Nephron (organoid): ENCODE measurements around the gene CFAP68.

Experiments
- H3K27ac Mint-ChIP-seq, 3 experiments: 2 replicates each; pipeline ENCODE4 v1.8.0; 2020; ENCODE audit warnings: mixed read lengths in 3 of 3, mild to moderate bottlenecking in 2 of 3, moderate library complexity in 1 of 3
- H3K27me3 Mint-ChIP-seq: 2 replicates; pipeline ENCODE4 v1.8.0; 2021; ENCODE audit warnings: low read depth, mild to moderate bottlenecking, moderate library complexity, mixed read lengths
- H3K36me3 Mint-ChIP-seq: 2 replicates; pipeline ENCODE4 v1.8.0; 2020; ENCODE audit warnings: low read depth, mixed read lengths
- H3K4me1 Mint-ChIP-seq: 2 replicates; pipeline ENCODE4 v1.8.0; 2020; ENCODE audit warnings: mixed read lengths
- H3K4me3 Mint-ChIP-seq, 3 experiments: 2 replicates each; pipeline ENCODE4 v1.8.0; 2020; ENCODE audit warnings: mild to moderate bottlenecking in 3 of 3, mixed read lengths in 3 of 3, moderate library complexity in 2 of 3
- H3K9me3 Mint-ChIP-seq: 2 replicates; pipeline ENCODE4 v1.8.0; 2020; ENCODE audit warnings: mixed read lengths
- TF ChIP-seq, protein P1 (sequence below), 3 experiments: fragments of 200-600 bp; sonication (generic); IDR thresholded peaks; one replicate each; pipeline ENCODE4 v1.5.0; 2021; ENCODE audit warnings: antibody characterized with exemption in 3 of 3; ENCODE audit not compliant: unreplicated experiment in 3 of 3

The CFAP68 gene

DNA sequence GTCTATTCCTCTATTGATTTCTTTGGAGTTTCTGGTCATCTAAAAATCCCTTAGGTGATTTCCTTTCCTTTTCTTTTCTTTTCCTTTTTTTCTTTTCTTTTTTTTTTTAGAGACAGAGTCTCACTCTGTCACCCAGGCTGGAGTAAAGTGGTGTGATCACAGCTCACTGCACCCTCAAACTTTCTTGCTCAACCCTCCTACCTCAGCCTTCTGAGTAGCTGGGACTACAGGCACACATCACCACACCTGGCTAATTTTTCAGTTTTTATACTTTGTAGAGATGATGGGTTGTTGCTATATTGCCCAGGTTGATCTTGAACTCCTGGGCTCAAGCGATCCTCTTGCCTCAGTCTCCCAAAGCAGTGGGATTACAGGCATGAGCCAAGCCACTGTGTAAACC is 37.4 kb downstream of the CFAP68 start:
- H3K9me3 Mint-ChIP-seq, result no peaks in the 10 kb centered on the region
- no peak overlapping the region for H3K4me3 Mint-ChIP-seq
- no peaks in the 10 kb centered on the region for H3K36me3 Mint-ChIP-seq
- TF ChIP-seq, protein P1, sequence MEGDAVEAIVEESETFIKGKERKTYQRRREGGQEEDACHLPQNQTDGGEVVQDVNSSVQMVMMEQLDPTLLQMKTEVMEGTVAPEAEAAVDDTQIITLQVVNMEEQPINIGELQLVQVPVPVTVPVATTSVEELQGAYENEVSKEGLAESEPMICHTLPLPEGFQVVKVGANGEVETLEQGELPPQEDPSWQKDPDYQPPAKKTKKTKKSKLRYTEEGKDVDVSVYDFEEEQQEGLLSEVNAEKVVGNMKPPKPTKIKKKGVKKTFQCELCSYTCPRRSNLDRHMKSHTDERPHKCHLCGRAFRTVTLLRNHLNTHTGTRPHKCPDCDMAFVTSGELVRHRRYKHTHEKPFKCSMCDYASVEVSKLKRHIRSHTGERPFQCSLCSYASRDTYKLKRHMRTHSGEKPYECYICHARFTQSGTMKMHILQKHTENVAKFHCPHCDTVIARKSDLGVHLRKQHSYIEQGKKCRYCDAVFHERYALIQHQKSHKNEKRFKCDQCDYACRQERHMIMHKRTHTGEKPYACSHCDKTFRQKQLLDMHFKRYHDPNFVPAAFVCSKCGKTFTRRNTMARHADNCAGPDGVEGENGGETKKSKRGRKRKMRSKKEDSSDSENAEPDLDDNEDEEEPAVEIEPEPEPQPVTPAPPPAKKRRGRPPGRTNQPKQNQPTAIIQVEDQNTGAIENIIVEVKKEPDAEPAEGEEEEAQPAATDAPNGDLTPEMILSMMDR (IDR thresholded peaks at IDR 0.05; ENCODE audit: unreplicated experiment in 3 of 3), result no peak
- H3K27ac Mint-ChIP-seq, result peak overlapping the region; percentile 47 to 87 (median 64)
- H3K4me1 Mint-ChIP-seq, result peaks cover 50% of the 10 kb centered on the region
- peaks cover 3% of the 10 kb centered on the region for H3K27me3 Mint-ChIP-seq

DNA sequence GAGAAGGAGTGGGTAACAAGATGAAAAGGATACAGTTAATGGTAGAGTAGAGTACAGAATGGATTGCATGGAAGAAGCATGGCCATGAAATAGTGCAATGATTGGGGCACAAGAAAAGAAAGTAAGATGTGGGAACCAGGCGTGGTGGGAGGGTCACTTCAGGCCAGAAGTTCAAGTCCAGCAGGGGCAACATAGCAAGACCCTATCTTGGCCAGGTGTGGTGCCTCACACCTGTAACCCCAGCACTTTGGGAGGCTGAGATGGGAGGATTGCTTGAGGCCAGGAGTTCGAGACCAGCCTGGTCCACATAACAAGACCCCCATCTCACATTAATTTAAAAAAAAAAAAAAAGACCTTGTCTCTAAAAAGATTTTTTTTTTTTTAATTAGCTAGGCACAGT is 38.0 kb downstream of the CFAP68 start:
- peaks cover 3% of the 10 kb centered on the region for H3K27me3 Mint-ChIP-seq

DNA sequence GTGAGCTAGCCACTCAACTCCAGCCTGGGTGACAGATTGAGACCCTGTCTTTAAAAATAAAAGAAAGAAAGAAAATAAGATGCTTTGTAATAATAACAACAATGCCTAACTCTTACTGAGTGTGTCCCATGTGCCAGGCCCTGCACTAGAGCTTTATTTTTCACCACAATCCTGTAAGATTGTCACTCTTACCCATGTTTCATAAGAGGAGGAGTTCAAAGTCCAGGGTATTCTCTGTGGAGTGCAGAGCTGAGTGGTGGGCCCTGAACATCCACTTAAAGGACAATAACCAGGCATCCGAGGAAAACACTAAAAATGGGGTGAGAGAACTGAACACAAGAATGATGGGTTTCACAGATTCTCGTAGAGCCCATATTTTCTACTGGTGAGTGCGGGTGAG is 38.4 kb downstream of the CFAP68 start:
- Mint-ChIP-seq H3K9me3 (no peaks in the 10 kb centered on the region), H3K27ac (peak overlapping the region; percentile 86 to 96 (median 94)), H3K4me3 (no peak overlapping the region), H3K4me1 (peaks cover 47% of the 10 kb centered on the region), H3K36me3 (no peaks in the 10 kb centered on the region), H3K27me3 (peaks cover 3% of the 10 kb centered on the region)
- TF ChIP-seq, protein P1 (IDR thresholded peaks at IDR 0.05; ENCODE audit: unreplicated experiment in 3 of 3), result no peak

More for the DNA sequence above, 38.0 kb downstream of the CFAP68 start:
- Mint-ChIP-seq H3K4me3 (no peak overlapping the region), H3K9me3 (no peaks in the 10 kb centered on the region), H3K27ac (peak overlapping the region; percentile 14 to 87 (median 64)), H3K4me1 (peaks cover 45% of the 10 kb centered on the region), H3K36me3 (no peaks in the 10 kb centered on the region)
- TF ChIP-seq, protein P1 (IDR thresholded peaks at IDR 0.05; ENCODE audit: unreplicated experiment in 3 of 3), result no peak

DNA sequence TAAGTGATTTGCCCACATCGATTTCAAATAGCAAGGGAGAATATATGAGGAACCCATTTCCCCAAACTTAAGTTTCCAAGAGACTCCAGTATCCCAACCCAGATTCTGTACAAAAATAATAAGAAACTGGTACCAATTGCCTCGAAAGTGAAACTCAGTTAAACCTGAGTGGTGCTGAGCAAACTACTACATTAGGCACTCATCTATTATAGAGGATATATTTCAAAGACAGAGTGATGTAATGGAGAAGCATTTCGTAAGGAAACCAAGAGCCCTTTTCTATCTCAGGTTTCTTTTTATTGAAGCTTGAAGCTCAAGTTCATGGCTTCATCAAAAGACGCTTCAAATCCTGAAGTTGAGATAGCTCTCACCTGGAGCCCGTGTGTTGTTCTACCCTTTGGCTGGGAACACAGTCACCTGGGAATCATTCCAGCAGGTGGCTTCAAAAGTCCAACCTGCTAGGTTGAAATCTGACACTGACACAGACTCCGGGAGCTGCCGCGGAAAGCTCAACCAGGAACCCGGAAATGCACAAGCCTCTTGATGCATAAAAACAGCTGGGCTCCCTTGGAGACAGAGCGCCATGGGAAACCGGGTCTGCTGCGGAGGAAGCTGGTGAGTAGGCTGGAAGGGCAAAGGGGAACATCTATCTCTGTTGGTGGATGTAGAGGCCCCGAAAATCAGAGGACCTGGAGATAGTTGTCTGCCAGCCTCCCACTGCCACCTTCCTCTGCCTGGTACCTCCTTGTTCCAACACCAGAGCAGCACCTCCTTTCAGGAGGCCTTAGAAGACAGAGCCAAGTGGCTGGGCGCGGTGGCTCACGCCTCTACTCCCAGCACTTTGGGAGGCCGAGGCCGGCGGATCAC is 39.3 kb downstream of the CFAP68 start, which contains the start of gene C11orf52:
C11orf52 (plus strand) TSS at position 524 of the 867 bp plus-strand sequence; CDS start at position 584, 60 bp downstream.
- peak within 1 kb of the TSS; percentile 65 to 76 (median 73) for H3K4me3 Mint-ChIP-seq
- peaks cover 55% of the 10 kb centered on the region for H3K4me1 Mint-ChIP-seq

DNA sequence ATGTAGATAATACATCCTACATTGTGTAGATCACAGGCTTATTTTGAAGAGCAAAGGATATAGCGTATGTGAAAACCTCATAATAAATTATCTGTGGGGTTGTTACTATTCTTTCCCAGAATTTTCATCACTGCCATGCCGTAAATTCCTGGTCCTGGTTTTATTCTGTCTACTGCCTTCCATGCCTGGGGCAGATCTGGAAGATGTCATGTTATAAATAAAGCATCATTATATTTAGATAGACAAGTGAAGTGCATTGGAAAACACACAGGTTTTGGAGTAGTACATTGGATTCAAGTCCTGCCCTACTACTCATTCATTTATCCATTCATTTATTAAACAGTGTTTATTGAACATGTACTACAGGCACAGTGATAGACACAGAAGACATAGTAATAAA is 41.6 kb downstream of the CFAP68 start:
- Mint-ChIP-seq H3K4me3 (no peak overlapping the region), H3K9me3 (no peaks in the 10 kb centered on the region), H3K27ac (peak overlapping the region in 2 of 3 experiments; percentile 13 to 65), H3K27me3 (peaks cover 3% of the 10 kb centered on the region), H3K4me1 (peaks cover 62% of the 10 kb centered on the region), H3K36me3 (no peaks in the 10 kb centered on the region)
- TF ChIP-seq, protein P1 (IDR thresholded peaks at IDR 0.05; ENCODE audit: unreplicated experiment in 3 of 3), result no peak

More for the DNA sequence above, 39.3 kb downstream of the CFAP68 start, which contains the start of gene C11orf52:
- Mint-ChIP-seq H3K27ac (peak within 1 kb of the TSS; percentile 86 to 96 (median 94)), H3K36me3 (no peaks in the 10 kb centered on the region), H3K9me3 (no peaks in the 10 kb centered on the region), H3K27me3 (peaks cover 3% of the 10 kb centered on the region)
- TF ChIP-seq, protein P1 (IDR thresholded peaks at IDR 0.05; ENCODE audit: unreplicated experiment in 3 of 3), result no peak
